ENCODE results near the gene HAND2.

HAND2 gene

DNA sequence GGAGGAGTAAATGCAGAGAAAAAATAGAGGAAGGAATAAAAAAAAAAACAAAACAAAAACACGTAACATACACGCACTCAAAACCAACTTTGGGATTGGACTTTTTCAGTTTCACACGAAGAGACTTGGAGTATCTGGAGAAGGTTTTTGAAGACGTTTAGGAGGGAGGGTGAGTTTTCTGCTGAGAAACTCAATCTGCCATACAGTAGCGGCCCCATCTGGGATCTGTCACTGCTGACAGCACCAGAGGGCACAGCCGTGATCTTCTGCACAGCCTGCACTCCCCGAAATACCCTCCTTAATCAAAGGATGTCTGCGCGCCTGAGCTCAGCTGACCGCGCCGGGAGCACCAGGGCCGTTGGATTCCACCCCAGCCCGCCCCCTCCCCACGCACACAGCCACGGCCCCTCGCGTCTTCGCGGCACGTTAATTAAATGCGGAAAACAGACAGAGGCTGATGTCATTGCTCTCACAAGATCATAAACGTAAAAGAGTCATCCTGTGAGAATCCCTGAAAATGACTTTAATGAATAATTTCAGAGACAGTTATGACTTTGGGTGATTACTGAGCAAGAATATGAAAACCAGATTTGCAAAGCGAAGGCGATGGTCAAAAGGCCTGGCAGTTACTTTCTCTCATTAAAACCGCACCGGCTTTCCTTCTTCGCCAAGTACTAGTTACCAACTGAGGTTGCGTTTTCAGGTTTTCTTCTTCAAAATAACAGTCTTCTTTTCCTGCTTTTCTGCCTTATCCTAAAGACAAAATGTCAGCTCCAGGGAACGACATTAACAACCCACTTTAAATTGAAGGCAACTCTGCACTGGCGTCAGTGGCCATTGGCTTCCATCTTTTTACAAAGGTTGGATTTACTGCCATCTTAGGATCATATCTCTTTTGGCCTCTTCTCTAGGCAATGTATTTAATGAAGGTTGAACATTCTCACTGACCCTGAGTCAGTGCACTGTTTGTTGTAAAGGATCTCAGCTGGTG lies 10.6 kb downstream of the HAND2 start:
- peaks cover 19% of the 10 kb centered on the region for H3K4me1 ChIP-seq
- peak overlapping the region; percentile 99 for H3K4me3 ChIP-seq (ENCODE audit: low read depth, low read length)
- peaks cover 20% of the 10 kb centered on the region for H3K36me3 ChIP-seq
- DNase-seq = peak; percentile 89
- no peaks in the 10 kb centered on the region for H3K27me3 ChIP-seq
- H3K9me3 ChIP-seq = no peaks in the 10 kb centered on the region
- TF ChIP-seq, protein P1, sequence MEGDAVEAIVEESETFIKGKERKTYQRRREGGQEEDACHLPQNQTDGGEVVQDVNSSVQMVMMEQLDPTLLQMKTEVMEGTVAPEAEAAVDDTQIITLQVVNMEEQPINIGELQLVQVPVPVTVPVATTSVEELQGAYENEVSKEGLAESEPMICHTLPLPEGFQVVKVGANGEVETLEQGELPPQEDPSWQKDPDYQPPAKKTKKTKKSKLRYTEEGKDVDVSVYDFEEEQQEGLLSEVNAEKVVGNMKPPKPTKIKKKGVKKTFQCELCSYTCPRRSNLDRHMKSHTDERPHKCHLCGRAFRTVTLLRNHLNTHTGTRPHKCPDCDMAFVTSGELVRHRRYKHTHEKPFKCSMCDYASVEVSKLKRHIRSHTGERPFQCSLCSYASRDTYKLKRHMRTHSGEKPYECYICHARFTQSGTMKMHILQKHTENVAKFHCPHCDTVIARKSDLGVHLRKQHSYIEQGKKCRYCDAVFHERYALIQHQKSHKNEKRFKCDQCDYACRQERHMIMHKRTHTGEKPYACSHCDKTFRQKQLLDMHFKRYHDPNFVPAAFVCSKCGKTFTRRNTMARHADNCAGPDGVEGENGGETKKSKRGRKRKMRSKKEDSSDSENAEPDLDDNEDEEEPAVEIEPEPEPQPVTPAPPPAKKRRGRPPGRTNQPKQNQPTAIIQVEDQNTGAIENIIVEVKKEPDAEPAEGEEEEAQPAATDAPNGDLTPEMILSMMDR (IDR thresholded peaks at IDR 0.05; ENCODE audit: low read depth, low read length) = no peak

DNA sequence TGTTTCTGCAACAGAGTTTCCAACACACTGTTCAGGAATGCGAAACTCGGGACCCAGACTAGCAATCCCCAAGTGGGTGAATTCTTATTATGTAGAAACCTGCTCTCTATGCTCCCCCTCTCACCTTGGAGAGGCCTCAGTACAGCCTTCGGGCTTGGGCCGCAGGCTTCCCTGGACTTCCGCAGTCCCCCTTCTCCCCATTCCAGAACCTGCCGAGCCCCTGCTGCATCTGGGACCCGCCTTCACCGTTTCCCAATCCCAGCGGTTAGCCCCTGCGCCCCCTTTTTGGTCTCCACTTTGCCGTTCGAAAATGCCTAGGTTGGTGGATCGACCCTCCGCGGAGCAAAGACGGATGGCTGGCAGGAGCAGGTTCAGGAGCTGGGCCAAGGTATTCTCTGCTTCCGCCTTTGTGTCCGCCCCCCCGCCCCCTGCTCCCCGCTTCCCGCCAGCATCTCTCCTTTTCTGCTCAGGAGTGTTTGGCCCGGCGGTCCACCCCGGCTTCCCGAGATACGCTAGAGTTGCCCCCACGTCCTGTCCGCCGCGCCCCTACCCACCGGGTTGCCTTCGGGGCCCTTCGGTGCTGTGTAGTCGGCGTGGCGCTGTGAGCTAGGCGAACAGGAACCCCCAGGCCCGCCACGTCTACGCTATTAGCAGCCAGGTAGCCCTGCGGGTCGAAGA lies 11.5 kb downstream of the HAND2 start:
- Histone ChIP-seq H3K27me3 (no peaks in the 10 kb centered on the region), H3K4me3 (ENCODE audit: low read depth, low read length) (peak overlapping the region; percentile 99), H3K4me1 (peaks cover 19% of the 10 kb centered on the region), H3K9me3 (no peaks in the 10 kb centered on the region), H3K36me3 (peaks cover 11% of the 10 kb centered on the region)
- TF ChIP-seq, protein P1 (IDR thresholded peaks at IDR 0.05; ENCODE audit: low read depth, low read length) = no peak
- DNase-seq = peak; percentile 71

DNA sequence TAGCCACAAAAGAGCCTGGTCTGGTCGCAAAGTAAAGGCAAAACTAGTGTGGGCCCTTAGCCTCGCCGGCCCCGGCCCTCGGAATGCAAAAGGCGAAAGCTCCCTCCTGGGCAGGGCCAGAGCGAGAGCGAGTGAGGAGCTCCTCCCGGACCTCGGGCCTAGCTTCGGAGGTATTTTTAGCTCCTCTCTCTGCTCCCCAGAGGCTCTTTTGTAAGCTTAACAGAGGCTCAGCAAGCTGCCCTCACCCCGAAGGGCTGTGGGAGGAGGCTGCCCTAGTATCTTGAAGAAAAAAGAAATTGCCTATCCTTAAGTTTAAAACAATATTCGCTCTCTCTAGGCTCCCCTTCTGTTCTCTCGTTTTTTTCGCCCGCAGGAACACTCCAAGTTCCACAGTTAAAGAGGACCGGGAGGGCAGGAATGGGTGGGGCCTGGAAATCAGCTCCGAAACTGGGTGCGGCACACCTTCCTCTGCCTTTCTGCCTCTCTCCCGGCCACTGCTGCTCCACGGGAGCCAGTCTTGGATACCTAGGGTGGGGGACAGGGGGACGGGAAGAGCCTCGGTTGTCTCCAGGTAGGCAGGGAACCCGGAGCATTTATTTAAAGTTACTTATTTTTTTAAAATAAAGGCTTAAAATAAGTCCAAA lies 12.1 kb downstream of the HAND2 start:
- Histone ChIP-seq H3K27me3 (no peaks in the 10 kb centered on the region), H3K4me3 (ENCODE audit: low read depth, low read length) (peak overlapping the region; percentile 99), H3K4me1 (peaks cover 19% of the 10 kb centered on the region), H3K9me3 (no peaks in the 10 kb centered on the region), H3K36me3 (peaks cover 4% of the 10 kb centered on the region)
- DNase-seq = peak; percentile 69
- TF ChIP-seq, protein P1 (IDR thresholded peaks at IDR 0.05; ENCODE audit: low read depth, low read length) = no peak

DNA sequence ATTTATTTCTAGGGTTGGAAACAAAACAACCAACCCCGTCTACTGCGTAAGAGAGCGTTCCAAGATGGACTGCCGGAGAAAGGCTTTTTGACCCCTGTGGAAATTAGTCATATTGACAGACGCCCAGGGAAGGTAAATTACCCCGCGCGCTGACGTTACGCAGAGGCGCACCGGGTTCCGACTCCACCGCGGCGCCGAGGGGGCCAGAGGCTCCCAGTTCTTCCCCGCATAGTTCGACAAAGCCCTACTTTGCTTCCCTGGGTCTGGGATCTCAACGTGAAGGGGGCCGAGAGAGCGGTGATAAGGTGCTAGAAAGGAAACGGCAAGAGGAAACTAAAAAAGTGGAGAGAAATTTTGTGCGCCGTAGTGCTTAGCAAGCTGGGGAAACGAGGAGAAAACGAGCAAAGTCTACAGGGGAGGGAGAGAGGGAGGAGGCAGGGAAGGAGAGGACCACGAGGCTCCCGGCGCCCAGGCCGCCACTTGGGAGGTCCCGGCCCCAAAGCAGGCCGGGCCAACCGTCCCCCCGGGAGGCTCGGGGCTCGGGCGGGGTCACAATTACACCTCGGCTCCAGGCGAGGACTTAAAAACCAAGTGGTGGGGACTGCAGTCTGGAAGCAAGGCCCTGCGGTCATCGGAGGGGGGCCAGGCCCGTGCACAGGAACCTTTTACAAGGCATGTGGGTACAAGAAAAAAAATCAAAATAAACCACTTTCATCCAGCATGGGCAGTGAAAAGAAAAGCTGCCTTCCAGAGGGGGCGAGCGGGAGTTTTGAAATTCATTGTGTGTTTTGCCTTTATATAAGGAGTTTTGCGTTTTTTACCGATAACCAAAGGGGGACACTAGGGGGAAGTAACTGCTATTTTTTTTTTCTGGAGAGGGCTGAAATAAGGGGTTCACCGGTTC lies 13.2 kb downstream of the HAND2 start:
- peak; percentile 79 for DNase-seq
- Histone ChIP-seq H3K27me3 (no peaks in the 10 kb centered on the region), H3K4me1 (peaks cover 19% of the 10 kb centered on the region), H3K36me3 (peaks cover 3% of the 10 kb centered on the region; the same call in 1 of the 2 replicates), H3K9me3 (no peaks in the 10 kb centered on the region), H3K4me3 (ENCODE audit: low read depth, low read length) (peak overlapping the region; percentile 99)
- TF ChIP-seq, protein P1 (IDR thresholded peaks at IDR 0.05; ENCODE audit: low read depth, low read length) = peak; percentile 27

DNA sequence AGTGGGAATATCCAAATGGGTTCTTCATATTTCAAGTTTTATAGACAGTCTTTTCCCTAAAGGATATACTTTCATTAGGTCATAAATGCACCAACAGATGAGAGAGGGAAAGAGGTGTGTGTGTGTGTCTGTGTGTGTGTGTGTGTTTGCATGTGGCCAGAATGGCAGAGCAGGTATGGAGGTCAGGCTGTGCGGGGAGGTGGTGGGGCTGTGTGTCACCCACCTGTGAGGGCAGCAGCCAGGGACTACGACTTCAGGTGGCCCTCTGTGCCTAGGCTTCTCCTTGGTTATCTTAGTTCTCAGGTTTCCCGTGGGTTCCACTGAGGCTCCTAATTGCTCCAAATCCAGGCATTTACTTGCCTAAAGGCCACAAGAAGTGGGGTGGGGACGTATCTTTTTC lies 14.6 kb downstream of the HAND2 start:
- H3K4me1 ChIP-seq = peaks cover 11% of the 10 kb centered on the region
- H3K4me3 ChIP-seq (ENCODE audit: low read depth, low read length) = no peak overlapping the region
- peaks cover 6% of the 10 kb centered on the region for H3K36me3 ChIP-seq
- no peak for DNase-seq
- no peaks in the 10 kb centered on the region for H3K9me3 ChIP-seq
- TF ChIP-seq, protein P1 (IDR thresholded peaks at IDR 0.05; ENCODE audit: low read depth, low read length) = no peak
- H3K27me3 ChIP-seq = no peaks in the 10 kb centered on the region
